ENCODE data around the gene ETV3L.

ETV3L gene

GRCh38 chr1:157107702-157108101, 8.1 kb upstream of the ETV3L start:
- no peak for TF ChIP-seq ISL1 (CRISPR knock-in tag; IDR thresholded peaks at IDR 0.05)
- no peak for TF ChIP-seq ZFP30 (CRISPR knock-in tag; IDR thresholded peaks at IDR 0.05)
- TF ChIP-seq TSHZ2 (CRISPR knock-in tag; IDR thresholded peaks at IDR 0.05): no peak
- TF ChIP-seq CREB5 (CRISPR knock-in tag; IDR thresholded peaks at IDR 0.05; ENCODE audit: low read depth): no peak
- no peak for TF ChIP-seq OSR1 (CRISPR knock-in tag; IDR thresholded peaks at IDR 0.05)
- TF ChIP-seq CSRNP3 (CRISPR knock-in tag; IDR thresholded peaks at IDR 0.05): no peak
- TF ChIP-seq ESRRG (CRISPR knock-in tag; IDR thresholded peaks at IDR 0.05): no peak
- TF ChIP-seq CSDC2 (CRISPR knock-in tag; IDR thresholded peaks at IDR 0.05): no peak
- ATAC-seq: no peak

GRCh38 chr1:157106813-157107189, 7.2 kb upstream of the ETV3L start:
- ATAC-seq: peak; percentile 15; the same call in 2 of the 3 replicates

GRCh38 chr1:157105988-157106812, 6.6 kb upstream of the ETV3L start:
- ATAC-seq: peak; percentile 84
- TF ChIP-seq RARB (CRISPR knock-in tag; IDR thresholded peaks at IDR 0.05): no peak
- no peak for TF ChIP-seq ISL1 (CRISPR knock-in tag; IDR thresholded peaks at IDR 0.05)
- no peak for TF ChIP-seq ZFP3 (CRISPR knock-in tag; IDR thresholded peaks at IDR 0.05)
- TF ChIP-seq GLIS3 (CRISPR knock-in tag; IDR thresholded peaks at IDR 0.05): no peak
- TF ChIP-seq ZNF565 (CRISPR knock-in tag; conservative IDR thresholded peaks at IDR 0.05; ENCODE audit: low read depth): no peak

More at GRCh38 chr1:157106813-157107189, 7.2 kb upstream of the ETV3L start:
- TF ChIP-seq ZFP3 (CRISPR knock-in tag; IDR thresholded peaks at IDR 0.05) (no peak), ARNTL (CRISPR knock-in tag; IDR thresholded peaks at IDR 0.05; ENCODE audit: borderline replicate concordance, low read depth) (no peak), RARB (CRISPR knock-in tag; IDR thresholded peaks at IDR 0.05) (no peak)

- no peak for ATAC-seq
- no peak for TF ChIP-seq TCF4 (CRISPR knock-in tag; IDR thresholded peaks at IDR 0.05; ENCODE audit: borderline replicate concordance)
- no peak for TF ChIP-seq CREB5 (CRISPR knock-in tag; IDR thresholded peaks at IDR 0.05; ENCODE audit: low read depth)
- TF ChIP-seq ARNTL (CRISPR knock-in tag; IDR thresholded peaks at IDR 0.05; ENCODE audit: borderline replicate concordance, low read depth): no peak
- TF ChIP-seq POU6F1 (CRISPR knock-in tag; IDR thresholded peaks at IDR 0.05; ENCODE audit: borderline replicate concordance, low read depth): no peak
- TF ChIP-seq PPARA (CRISPR knock-in tag; IDR thresholded peaks at IDR 0.05; ENCODE audit: borderline replicate concordance): no peak
- no peak for TF ChIP-seq PATZ1 (CRISPR knock-in tag; IDR thresholded peaks at IDR 0.05; ENCODE audit: borderline replicate concordance)
- TF ChIP-seq ZNF565 (CRISPR knock-in tag; conservative IDR thresholded peaks at IDR 0.05; ENCODE audit: low read depth): no peak
- TF ChIP-seq TSHZ2 (CRISPR knock-in tag; IDR thresholded peaks at IDR 0.05): no peak
- no peak for TF ChIP-seq GLIS3 (CRISPR knock-in tag; IDR thresholded peaks at IDR 0.05)
- no peak for TF ChIP-seq ISL1 (CRISPR knock-in tag; IDR thresholded peaks at IDR 0.05)
- TF ChIP-seq OSR1 (CRISPR knock-in tag; IDR thresholded peaks at IDR 0.05): no peak
- no peak for TF ChIP-seq ZFP30 (CRISPR knock-in tag; IDR thresholded peaks at IDR 0.05)
- TF ChIP-seq ZNF70 (CRISPR knock-in tag; IDR thresholded peaks at IDR 0.05): no peak
- no peak for TF ChIP-seq SNAI2 (CRISPR knock-in tag; IDR thresholded peaks at IDR 0.05)
Measured at GRCh38 chr1:157105298-157105987, 5.8 kb upstream of the ETV3L start.

All from SK-N-SH treated with all-trans-retinoic acid at 6 μM for 48 hours (cell line).